OCI-LY7 (cell line): ENCODE results near the gene PUM1.

Experiments used
- CTCF ChIP-seq: fragments of 200-600 bp; sonication (generic); conservative IDR thresholded peaks from 2 replicates; pipeline ENCODE4 v1.5.1; 2014; ENCODE audit warnings: mild to moderate bottlenecking, antibody characterized with exemption, low read length, moderate library complexity, mixed read lengths
- EZH2phosphoT487 ChIP-seq: fragments of 200-600 bp; sonication (generic); IDR thresholded peaks from 2 replicates; pipeline ENCODE4 v1.6.1; 2018; ENCODE audit warnings: low read depth, borderline replicate concordance, mild to moderate bottlenecking, mixed run types, antibody characterized with exemption, low read length, moderate library complexity, mixed read lengths

GRCh38 chr1:31016868-31017267 lies 48.6 kb downstream of the PUM1 start:
- TF ChIP-seq CTCF (no peak), EZH2phosphoT487 (no peak)
